K562 (cell line): ENCODE data around the gene NUTM1. TPM values are rescaled to one million over a fixed set of nuclear protein-coding genes. Genes with fewer than 3 reads are reported as not detected.

Source experiments
- BCL6 ChIP-seq: fragments of 250-450 bp; sonication (Bioruptor Pico); IDR thresholded peaks from 2 replicates; pipeline ENCODE4 v1.4.0; 2020
- FOXK2 ChIP-seq, 2 experiments: fragments of 450-650 bp; IDR thresholded peaks in 1 of 2; conservative IDR thresholded peaks in 1 of 2; 2 replicates each; pipeline ENCODE4 v1.6.1; 2016; ENCODE audit warnings: low read depth in 2 of 2, mild to moderate bottlenecking in 1 of 2
- GABPB1 ChIP-seq: sonication (generic); formaldehyde crosslinking; IDR thresholded peaks from 2 replicates; pipeline ENCODE4 v1.8.0; 2022; ENCODE audit warnings: mild to moderate bottlenecking, missing genetic modification reagents
- MEIS2 ChIP-seq: fragments of 450-650 bp; IDR thresholded peaks from 2 replicates; pipeline ENCODE4 v1.6.1; 2014; ENCODE audit warnings: mild to moderate bottlenecking; ENCODE audit not compliant: partially characterized antibody
- SAP30 ChIP-seq: fragments of 200-600 bp; sonication (generic); IDR thresholded peaks from 2 replicates; pipeline ENCODE4 v1.6.1; 2012; ENCODE audit warnings: borderline replicate concordance, low read depth, mild to moderate bottlenecking, moderate library complexity, low read length, control low read depth, inconsistent platforms; ENCODE audit not compliant: insufficient read depth, poor library complexity, severe bottlenecking
- ZNF407 ChIP-seq: fragments of 450-650 bp; IDR thresholded peaks from 2 replicates; pipeline ENCODE4 v1.6.1; 2016; ENCODE audit warnings: low read depth
- polyA plus RNA-seq, 8 experiments: library from polyadenylated mRNA; depleted of rRNA in 4 of 8; stranded (reverse) in 5 of 8; unstranded in 3 of 8; fragments of >200 nt; fragmentation: Nextera tagmentation in 2 of 8; fragmentation: Illumina TruSeq in 1 of 8; extraction: Ambion mirVana in 2 of 8; extraction: Trizol in 1 of 8; gene quantifications; 2 replicates each; pipeline versions ENCODE4 v1.2.1 to v1.2.3, GENCODE V29; 2011 to 2014; ENCODE audit warnings: inconsistent platforms in 1 of 8, missing spikeins in 1 of 8
- total RNA-seq, 7 experiments: library from RNA; depleted of rRNA in 6 of 7; stranded (reverse); fragments of >200 nt in 6 of 7; fragmentation: Illumina TruSeq in 2 of 7; extraction: Trizol in 2 of 7; gene quantifications; 2 replicates each; pipeline versions ENCODE4 v1.2.1 to v1.2.3, GENCODE V29; 2011 to 2021; ENCODE audit warnings: low replicate concordance in 1 of 7

The NUTM1 gene
- total and polyA plus RNA-seq, 9 of the 15 experiments (the other 6 are each of a cell fraction or from before 2014, with no cell fraction given): 0.01 to 0.05 (median 0.04) TPM; not detected in 4

- TF ChIP-seq ZNF407 (0 out of 2 replicates have a peak, but pooled peaks have one; percentile 42), MEIS2 (peak; percentile 87), FOXK2 (conservative IDR thresholded peaks at IDR 0.05 in 1 of 2, IDR thresholded peaks at IDR 0.05 in 1 of 2; ENCODE audit: low read depth in 2 of 2) (0 out of 4 replicates have a peak, but pooled peaks of 1 of the 2 experiments have one; percentile 18), SAP30 (peak; percentile 75), BCL6 (CRISPR knock-in tag) (no peak), GABPB1 (0 out of 2 replicates have a peak, but pooled peaks have one; percentile 18)
Measured at GRCh38 chr15:34366271-34367065, 23.4 kb downstream of the NUTM1 start (continued).
